GM12891 (cell line): Measurements from ENCODE around the gene AQP2.
"Not testable (repeated sequence)": the region's sequence is repeated elsewhere in the genome, so short reads cannot be mapped to it uniquely, and the experiment has no call there.

Experiments
- DNase-seq: peaks from one replicate; pipeline ENCODE4 v3.0.0; 2011; ENCODE audit warnings: low spot score; ENCODE audit not compliant: insufficient read length
- FAIRE-seq: peaks from 2 replicates; lab custom pipeline; 2011; peaks lifted over from hg19 to GRCh38; lab: Jason Lieb, UNC
- PAX5 ChIP-seq: IDR thresholded peaks from 2 replicates; pipeline ENCODE4 v1.6.1; 2011; ENCODE audit warnings: low read length, moderate library complexity, mild to moderate bottlenecking; ENCODE audit not compliant: insufficient read depth, severe bottlenecking
- POLR2A ChIP-seq: IDR thresholded peaks from 2 replicates; pipeline ENCODE4 v1.6.1; 2011; ENCODE audit warnings: low read depth, low read length, control low read depth
- POLR2AphosphoS5 ChIP-seq: IDR thresholded peaks from 2 replicates; pipeline ENCODE4 v1.6.1; 2011; ENCODE audit warnings: low read depth, low read length, control low read depth
- POU2F2 ChIP-seq: IDR thresholded peaks from 2 replicates; pipeline ENCODE4 v1.6.1; 2011; ENCODE audit warnings: low read depth, mild to moderate bottlenecking, control low read depth, low read length, moderate library complexity
- SPI1 ChIP-seq: IDR thresholded peaks from 2 replicates; pipeline ENCODE4 v1.6.1; 2011; ENCODE audit warnings: low read depth, low read length, control low read depth
- TAF1 ChIP-seq: IDR thresholded peaks from 2 replicates; pipeline ENCODE4 v1.6.1; 2011; ENCODE audit warnings: low read depth, low read length, control low read depth

AQP2 gene

DNA sequence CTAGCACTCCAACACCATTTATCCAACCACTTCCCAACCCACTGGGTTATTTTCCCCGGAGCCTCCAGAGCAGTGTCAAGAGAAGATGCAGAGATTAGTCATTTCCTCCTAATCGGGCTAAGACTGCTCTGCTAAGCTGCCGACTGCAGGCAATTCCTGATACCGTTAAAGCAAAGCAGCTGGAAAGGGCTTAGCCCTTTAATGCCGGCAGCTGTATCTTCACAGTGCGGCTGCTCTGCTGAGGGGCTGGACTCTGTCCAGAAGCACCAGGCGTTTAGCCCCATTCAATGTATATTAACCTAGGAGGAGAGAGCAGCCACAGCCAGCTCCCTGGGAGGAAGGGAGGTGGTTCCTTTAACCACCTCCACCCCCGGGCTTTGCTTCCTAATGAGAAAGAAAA lies 33.4 kb downstream of the AQP2 start:
- no peak for TF ChIP-seq POLR2AphosphoS5
- TF ChIP-seq POLR2A, result no peak
- no peak for TF ChIP-seq POU2F2
- no peak for TF ChIP-seq SPI1
- no peak for TF ChIP-seq PAX5
- TF ChIP-seq TAF1, result no peak
- DNase-seq (no peak), FAIRE-seq (no peak)

DNA sequence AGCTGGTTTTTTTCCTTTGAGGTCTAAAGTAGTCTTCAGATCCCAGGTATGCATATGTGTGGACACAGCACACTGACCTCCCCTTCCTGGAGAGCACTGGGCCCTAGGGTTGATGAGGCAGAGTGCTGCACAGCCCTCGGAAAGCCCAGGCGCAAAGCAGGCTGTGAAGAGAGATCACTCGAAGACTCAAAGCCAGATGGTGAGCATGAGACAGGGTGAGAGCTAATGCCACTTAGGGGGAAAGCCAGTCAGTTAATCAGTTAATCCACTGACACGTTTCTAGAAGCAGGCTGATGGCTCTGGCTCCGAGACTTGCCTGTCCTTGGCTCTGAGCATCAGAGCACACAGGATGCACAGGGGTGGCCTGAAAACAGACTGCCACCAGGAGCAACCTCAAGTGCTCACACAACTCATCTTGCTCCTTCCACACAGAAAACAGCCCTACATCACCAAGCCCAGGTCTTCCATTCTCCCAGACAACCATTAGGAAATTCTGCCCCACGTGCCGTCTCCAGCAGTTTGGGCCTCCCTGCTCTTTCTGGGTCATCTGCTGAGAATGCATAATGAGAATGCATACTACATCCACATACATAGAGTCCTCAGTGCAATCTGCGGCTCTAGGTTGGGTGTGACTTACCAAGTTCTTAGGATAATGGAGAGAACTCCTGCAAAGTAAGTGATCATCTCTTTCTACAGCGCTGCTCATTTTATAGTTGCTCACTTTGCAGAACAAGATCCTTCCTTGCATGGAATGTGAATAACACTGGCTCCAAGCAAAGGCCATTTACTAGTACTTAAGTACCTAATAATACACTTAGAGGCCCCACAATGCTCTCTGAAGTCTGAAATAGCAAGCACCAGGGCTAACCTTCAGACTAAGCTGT lies 34.2 kb downstream of the AQP2 start:
- no peak for FAIRE-seq
- DNase-seq, result no peak
- TF ChIP-seq POLR2A, result no peak
- TF ChIP-seq POLR2AphosphoS5, result no peak
- TF ChIP-seq TAF1, result no peak
- no peak for TF ChIP-seq SPI1
- no peak for TF ChIP-seq PAX5
- no peak for TF ChIP-seq POU2F2

DNA sequence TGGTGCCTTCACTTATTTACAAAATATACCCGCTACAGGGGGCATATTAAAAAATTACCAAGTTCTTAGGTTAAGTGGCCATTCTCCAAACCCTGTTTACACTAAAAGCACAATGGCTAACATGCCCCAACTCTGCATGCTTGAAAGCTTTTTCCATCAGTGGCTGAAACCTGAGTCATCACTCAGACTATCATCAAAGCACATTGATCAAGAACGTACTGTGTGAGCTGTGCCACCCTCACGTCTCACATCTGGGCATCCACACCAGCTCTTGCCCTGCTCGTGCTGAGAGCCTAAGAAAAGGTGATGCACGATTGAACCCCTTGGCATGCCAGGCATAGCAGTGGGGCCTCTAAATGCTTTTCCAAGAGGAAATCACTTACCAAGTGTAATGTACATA lies 35.4 kb downstream of the AQP2 start:
- no peak for TF ChIP-seq POU2F2
- TF ChIP-seq POLR2A, result no peak
- TF ChIP-seq POLR2AphosphoS5, result no peak
- TF ChIP-seq TAF1, result no peak
- TF ChIP-seq PAX5, result no peak
- TF ChIP-seq SPI1, result no peak
- DNase-seq (no peak), FAIRE-seq (no peak)

DNA sequence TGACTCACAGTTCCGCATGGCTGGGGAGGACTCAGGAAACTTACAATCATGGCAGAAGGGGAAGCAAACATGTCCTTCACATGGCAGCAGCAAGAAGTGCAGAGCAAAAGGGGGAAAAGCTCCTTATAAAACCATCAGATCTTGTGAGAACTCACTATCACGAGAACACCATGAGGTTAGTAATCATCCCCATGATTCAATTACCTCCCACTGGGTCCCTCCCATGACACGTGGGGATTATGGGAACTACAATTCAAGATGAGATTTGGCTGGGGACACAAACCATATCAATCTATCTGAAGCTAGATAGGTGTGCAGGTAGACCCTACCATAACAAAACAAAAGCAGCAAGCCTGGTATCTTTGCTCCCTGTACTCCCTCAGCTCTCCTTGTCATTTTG lies 35.9 kb downstream of the AQP2 start:
- not testable (repeated sequence) for DNase-seq, FAIRE-seq

DNA sequence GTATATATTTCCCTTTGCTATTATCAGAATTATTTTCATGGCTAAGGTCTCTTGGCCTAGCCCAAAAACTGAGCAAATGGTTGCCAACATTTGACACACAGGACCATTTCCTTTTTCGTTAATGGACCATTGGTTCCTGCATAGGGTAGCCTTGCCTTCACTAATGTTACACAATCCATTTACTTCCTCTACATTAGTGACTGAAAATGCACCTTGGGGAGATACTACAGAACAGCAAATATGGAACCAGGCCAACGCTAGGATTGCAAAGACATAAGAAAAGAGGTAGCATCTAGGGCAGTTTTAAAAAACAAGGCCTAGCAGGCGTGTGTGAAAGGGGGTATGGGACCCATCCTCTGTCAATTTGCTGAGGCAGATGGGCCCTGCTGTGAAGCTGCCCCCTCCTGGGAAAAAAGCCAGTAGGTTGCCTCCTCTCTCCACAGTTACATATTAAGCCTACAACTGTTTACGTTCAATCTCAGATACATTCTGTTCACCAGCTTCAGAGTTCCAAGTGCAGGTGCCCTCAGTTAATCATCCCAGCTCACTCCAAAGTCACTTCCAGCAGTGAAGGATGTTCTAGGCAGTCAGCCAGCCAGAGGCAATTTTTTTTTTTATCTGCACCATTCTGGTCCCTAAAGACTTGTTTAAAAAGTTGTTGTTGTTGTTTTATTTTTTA lies 37.2 kb downstream of the AQP2 start:
- no peak for FAIRE-seq
- no peak for TF ChIP-seq POLR2A
- TF ChIP-seq SPI1, result no peak
- TF ChIP-seq POU2F2, result no peak
- no peak for TF ChIP-seq POLR2AphosphoS5
- no peak for TF ChIP-seq TAF1
- TF ChIP-seq PAX5, result no peak
- DNase-seq, result no peak

DNA sequence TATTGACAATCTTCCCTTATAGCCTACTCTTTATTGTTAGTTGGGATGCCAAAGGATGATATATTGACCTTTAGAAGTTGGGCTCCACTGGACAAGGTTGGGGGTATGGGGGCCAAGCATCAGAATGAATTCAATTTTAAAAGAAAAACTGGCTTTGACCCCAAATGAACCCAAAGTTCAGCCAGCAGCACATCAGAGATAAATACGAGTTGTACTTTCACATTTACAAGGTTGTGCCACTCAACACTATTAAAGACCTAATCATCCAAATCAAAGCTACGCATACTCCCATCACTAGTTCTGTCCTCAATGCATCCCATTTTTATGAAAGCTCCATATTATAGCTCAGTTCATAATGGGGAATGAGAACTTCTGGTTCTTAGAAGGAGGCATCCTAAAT lies 38.9 kb downstream of the AQP2 start:
- not testable (repeated sequence) for DNase-seq, FAIRE-seq

DNA sequence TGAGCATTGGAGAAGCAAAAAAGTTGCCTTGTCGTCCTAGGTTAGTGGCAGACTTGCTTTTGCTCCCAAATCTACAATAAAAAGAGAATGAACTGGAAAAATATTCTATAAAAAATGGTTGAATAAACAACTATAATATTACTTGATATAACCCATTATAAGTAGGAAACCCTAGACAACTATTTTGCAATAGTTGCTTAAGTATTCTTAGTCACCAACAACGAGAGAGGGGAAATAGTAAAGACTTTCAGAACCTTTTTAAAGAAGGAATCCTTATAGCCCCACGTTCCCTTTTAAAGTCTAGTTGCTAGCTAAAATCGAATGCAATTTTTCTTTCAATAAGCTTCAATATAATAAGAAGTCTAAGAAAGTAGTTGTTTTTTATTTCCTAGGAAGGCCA lies 39.7 kb downstream of the AQP2 start:
- no peak for FAIRE-seq
- TF ChIP-seq SPI1, result no peak
- TF ChIP-seq POLR2A, result no peak
- no peak for TF ChIP-seq TAF1
- no peak for TF ChIP-seq PAX5
- no peak for TF ChIP-seq POLR2AphosphoS5
- no peak for TF ChIP-seq POU2F2
- no peak for DNase-seq

DNA sequence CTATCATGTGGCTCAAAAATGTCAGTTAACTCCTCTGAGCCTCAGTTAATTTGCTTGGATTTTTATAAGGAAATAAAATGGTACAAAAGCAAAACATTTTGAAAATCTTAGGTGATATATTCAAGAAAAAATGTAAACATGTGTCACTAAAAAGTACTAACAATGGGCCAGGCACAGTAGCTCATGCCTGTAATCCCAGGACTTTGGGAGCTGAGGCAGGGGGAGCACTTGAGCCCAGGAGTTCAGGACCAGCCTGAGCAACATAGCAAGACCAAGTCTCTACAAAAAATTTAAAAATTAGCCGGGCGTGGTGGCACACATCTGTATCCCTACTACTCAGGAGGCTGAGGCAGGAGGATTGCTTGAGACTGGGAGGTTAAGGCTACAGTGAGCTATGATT lies 47.9 kb downstream of the AQP2 start:
- no peak for FAIRE-seq
- TF ChIP-seq POU2F2, result no peak
- TF ChIP-seq POLR2AphosphoS5, result no peak
- TF ChIP-seq TAF1, result no peak
- no peak for TF ChIP-seq POLR2A
- TF ChIP-seq SPI1, result no peak
- no peak for DNase-seq

DNA sequence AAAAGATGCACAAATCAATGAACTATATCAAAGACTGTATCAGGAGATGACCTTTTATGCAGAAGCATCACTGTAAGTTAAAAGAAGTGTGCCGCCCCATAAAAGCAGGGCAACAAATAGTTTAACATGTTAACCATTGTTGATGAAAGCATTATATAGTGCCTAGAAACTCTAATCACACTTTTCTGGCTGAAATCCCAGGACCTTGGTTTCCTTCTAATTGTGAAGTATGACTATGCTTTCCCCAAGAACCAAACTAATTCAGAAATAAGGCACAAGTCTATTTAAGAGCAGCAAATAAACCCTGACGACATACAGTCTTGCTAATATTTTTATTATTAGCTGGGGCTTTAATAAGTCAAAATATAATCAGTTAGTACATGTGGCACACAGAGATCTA lies 53.1 kb downstream of the AQP2 start:
- DNase-seq (no peak), FAIRE-seq (no peak)
- no peak for TF ChIP-seq TAF1
- no peak for TF ChIP-seq POU2F2
- no peak for TF ChIP-seq POLR2AphosphoS5
- TF ChIP-seq PAX5, result no peak
- no peak for TF ChIP-seq SPI1
- TF ChIP-seq POLR2A, result no peak

DNA sequence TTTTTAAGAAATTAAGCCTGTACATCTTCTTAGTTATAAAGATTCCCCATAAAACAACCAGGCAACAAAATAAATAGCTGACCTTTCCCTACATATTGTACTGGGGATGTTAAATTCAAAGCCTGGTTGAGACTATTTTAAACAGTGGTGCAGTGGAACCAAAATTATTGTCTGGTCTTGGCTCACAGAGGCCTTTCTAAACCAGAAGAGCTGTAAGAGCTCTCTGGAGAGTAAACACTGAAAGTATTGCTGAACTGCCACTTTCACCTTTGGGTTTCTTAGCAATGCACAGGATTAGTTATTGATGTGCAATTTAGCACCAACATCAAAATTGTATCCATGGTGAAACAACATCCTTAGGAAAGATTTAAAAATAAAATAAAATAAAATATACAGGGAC lies 54.2 kb downstream of the AQP2 start:
- TF ChIP-seq POLR2AphosphoS5 (no peak), POLR2A (no peak)
- FAIRE-seq, result peak; percentile 31
- no peak for DNase-seq

DNA sequence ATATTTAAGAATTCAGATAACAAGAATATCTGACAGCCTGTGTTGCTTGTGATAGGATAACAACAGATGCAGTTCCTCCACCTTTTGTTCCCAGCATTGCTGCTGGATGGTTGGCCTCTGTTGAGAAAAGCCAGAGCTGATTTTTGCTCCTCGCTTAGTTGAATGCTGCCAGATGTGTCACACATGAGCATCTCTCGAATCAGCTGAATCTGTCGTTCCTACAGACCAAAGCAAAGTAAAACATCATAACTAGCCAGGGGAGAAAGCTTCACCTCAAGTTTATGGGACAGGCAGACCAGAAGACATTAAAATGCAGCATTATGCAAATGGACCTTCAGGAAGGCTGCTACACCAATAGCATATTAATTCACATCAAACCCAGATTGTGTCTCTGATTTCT lies 54.6 kb downstream of the AQP2 start:
- TF ChIP-seq PAX5, result no peak
- no peak for TF ChIP-seq POLR2A
- no peak for TF ChIP-seq TAF1
- no peak for TF ChIP-seq POLR2AphosphoS5
- TF ChIP-seq SPI1, result no peak
- TF ChIP-seq POU2F2, result no peak
- FAIRE-seq, result peak; percentile 40
- DNase-seq, result no peak
